Left lung (tissue), 10 donors: ENCODE data around the gene GAS2. TPM values are rescaled to one million over a fixed set of nuclear protein-coding genes. Genes with fewer than 3 reads are reported as not detected.

Experiments
- ATAC-seq: fragments of 200-7000 bp; cut with Tn5 transposase; one replicate; pipeline ENCODE4 v1.9.1; 2020; ENCODE audit warnings: moderate library complexity
- DNase-seq, 4 donors: peaks; one replicate each; pipeline ENCODE4 v3.0.0-alpha.2; 2013 to 2020
- H3K27ac ChIP-seq, 2 donors: fragments of 200-600 bp; sonication (generic) in 1 of 2; one replicate each; pipeline versions ENCODE4 v1.5.0 to v1.8.0; 2020 to 2021
- H3K27me3 ChIP-seq, 2 donors: fragments of 200-600 bp; sonication (generic) in 1 of 2; one replicate each; pipeline versions ENCODE4 v1.5.0 to v1.8.0; 2020 to 2021
- H3K36me3 ChIP-seq, 2 donors: fragments of 200-600 bp; sonication (generic) in 1 of 2; one replicate each; pipeline versions ENCODE4 v1.5.0 to v1.8.0; 2020 to 2021
- H3K4me1 ChIP-seq, 2 donors: fragments of 200-600 bp; one replicate each; pipeline ENCODE4 v1.8.0; 2021
- H3K4me3 ChIP-seq, 2 donors: fragments of 200-600 bp; sonication (generic) in 1 of 2; one replicate each; pipeline versions ENCODE4 v1.5.0 to v1.8.0; 2020 to 2021; ENCODE audit warnings: mild to moderate bottlenecking in 1 of 2
- H3K9me3 ChIP-seq, 2 donors: fragments of 200-600 bp; sonication (generic) in 1 of 2; one replicate each; pipeline versions ENCODE4 v1.5.0 to v1.8.0; 2020 to 2021
- CTCF ChIP-seq, 2 donors: fragments of 200-600 bp; sonication (generic) in 1 of 2; IDR thresholded peaks; one replicate each; pipeline versions ENCODE4 v1.5.0 to v1.8.0; 2021; ENCODE audit warnings: antibody characterized with exemption in 2 of 2
- intact Hi-C, 2 donors: fragments of 100-400 bp; cut with DNase I; formaldehyde crosslinking; loops; one replicate each; pipeline versions ENCODE4 v1.11.2 to v1.14.2; 2022
- polyA plus RNA-seq, 6 donors: library from polyadenylated mRNA; unstranded; fragments of 120-200 nt; gene quantifications; one replicate each; pipeline ENCODE4 v1.2.1, GENCODE V29; 2013; ENCODE audit not compliant: insufficient read length in 6 of 6
- total RNA-seq, 2 donors: library from RNA; stranded (reverse); fragmentation: NEBNext Ultra II Directional; extraction: Animal tissue kit (Norgen Biotek cat#: 25700); gene quantifications; one replicate each; pipeline ENCODE4 v1.2.1, GENCODE V29; 2021
- donor health status: DM: no; HTN: yes; CAD: no.
- donor health status: DM: no; HTN: no; CAD: no.

GAS2 gene
- total and polyA plus RNA-seq, 8 donors = 0.96 to 12.0 (median 9.7) TPM

GRCh38 chr11:22761066-22761465 is 94.7 kb downstream of the GAS2 start:
- ATAC-seq = no peak
- H3K9me3 ChIP-seq = no peaks in the 10 kb centered on the region
- no peak overlapping the region for H3K4me3 ChIP-seq

DNA sequence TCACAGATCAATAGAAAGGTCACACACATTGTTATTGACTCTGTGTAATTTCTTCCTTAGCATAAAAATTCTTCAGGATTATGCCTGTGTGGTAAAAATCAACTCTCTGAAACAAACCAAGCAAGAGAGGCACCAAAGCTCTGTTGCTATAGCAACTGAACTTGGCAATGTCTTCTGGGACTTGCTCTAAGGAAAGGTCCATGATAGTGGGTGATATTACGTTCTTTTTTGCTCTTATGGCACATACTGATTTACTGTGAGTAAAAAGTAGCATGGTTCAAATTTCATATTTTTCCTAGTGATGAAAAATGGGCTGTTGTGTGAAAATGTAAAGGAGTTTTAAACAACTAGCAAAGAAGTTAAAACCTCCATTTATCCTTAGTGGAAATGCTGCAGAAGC is 96.8 kb downstream of the GAS2 start:
- Histone ChIP-seq H3K36me3 (no peaks in the 10 kb centered on the region), H3K4me3 (no peak overlapping the region), H3K4me1 (no peaks in the 10 kb centered on the region), H3K27me3 (no peaks in the 10 kb centered on the region), H3K9me3 (no peaks in the 10 kb centered on the region), H3K27ac (no peak overlapping the region)
- no peak for TF ChIP-seq CTCF (IDR thresholded peaks at IDR 0.05)
- ATAC-seq = no peak
- DNase-seq = peak in 1 of 4 donors; percentile 17
- intact Hi-C loops = no loop called here

More at GRCh38 chr11:22761066-22761465, 94.7 kb downstream of the GAS2 start:
- H3K27ac ChIP-seq = no peak overlapping the region
- no peaks in the 10 kb centered on the region for H3K4me1 ChIP-seq
- no peaks in the 10 kb centered on the region for H3K36me3 ChIP-seq
- no peak for DNase-seq
- intact Hi-C loops = no loop called here
- no peak for TF ChIP-seq CTCF (IDR thresholded peaks at IDR 0.05)
- no peaks in the 10 kb centered on the region for H3K27me3 ChIP-seq

GRCh38 chr11:22764735-22765134 is 98.3 kb downstream of the GAS2 start:
- Histone ChIP-seq H3K27ac (no peak overlapping the region), H3K36me3 (no peaks in the 10 kb centered on the region), H3K4me1 (no peaks in the 10 kb centered on the region), H3K4me3 (no peak overlapping the region), H3K27me3 (no peaks in the 10 kb centered on the region), H3K9me3 (no peaks in the 10 kb centered on the region)
- no peak for TF ChIP-seq CTCF (IDR thresholded peaks at IDR 0.05)
- intact Hi-C loops = no loop called here
- ATAC-seq (no peak), DNase-seq (no peak)

DNA sequence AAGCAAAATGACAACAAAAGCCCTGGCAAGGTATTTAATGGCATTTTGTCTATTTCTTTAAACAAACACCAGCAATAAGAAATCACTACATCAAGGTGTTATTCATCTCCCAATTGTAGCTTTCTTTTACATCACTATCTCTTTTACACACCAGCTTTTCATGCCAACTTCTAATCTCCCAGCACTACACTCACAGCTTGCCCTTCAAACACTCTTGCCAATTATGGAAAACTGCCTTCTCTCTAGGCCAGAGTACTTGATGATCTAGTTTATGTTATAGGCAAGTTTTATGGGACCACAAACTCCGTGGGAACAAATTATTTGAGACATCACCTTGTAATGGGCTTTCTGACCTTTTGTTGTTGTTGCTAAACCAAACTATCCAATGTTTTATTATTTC is 101.9 kb downstream of the GAS2 start:
- no peak for ATAC-seq
- no peaks in the 10 kb centered on the region for H3K27me3 ChIP-seq
- intact Hi-C loops = no loop called here
- DNase-seq = no peak
- no peaks in the 10 kb centered on the region for H3K4me1 ChIP-seq
- no peak overlapping the region for H3K27ac ChIP-seq
- no peaks in the 10 kb centered on the region for H3K36me3 ChIP-seq
- H3K9me3 ChIP-seq = no peaks in the 10 kb centered on the region
- no peak for TF ChIP-seq CTCF (IDR thresholded peaks at IDR 0.05)
- H3K4me3 ChIP-seq = no peak overlapping the region

- ATAC-seq (no peak), DNase-seq (no peak)
- intact Hi-C loops = no loop called here
- Histone ChIP-seq H3K27me3 (no peaks in the 10 kb centered on the region), H3K27ac (no peak overlapping the region), H3K36me3 (no peaks in the 10 kb centered on the region), H3K4me3 (no peak overlapping the region), H3K9me3 (no peaks in the 10 kb centered on the region), H3K4me1 (no peaks in the 10 kb centered on the region)
- TF ChIP-seq CTCF (IDR thresholded peaks at IDR 0.05) = no peak
Measured at GRCh38 chr11:22769081-22769480, 102.7 kb downstream of the GAS2 start.
